NCI-H82 treated with DMSO at 0.1 percent for 48 hours (cell line): ENCODE results near the gene EML4.
A peak's percentile ranks its signal among the peaks of the same experiment; 100 is the strongest.
"Not testable (repeated sequence)": the region's sequence is repeated elsewhere in the genome, so short reads cannot be mapped to it uniquely, and the experiment has no call there.

Experiments
- DNase-seq: peaks from one replicate; lab custom pipeline; 2025; ENCODE audit not compliant: unreplicated experiment; lab: John Stamatoyannopoulos, UW

The EML4 gene

GRCh38 chr2:42169100-42169873 is at the start of gene EML4:
Gene EML4 (plus strand): TSS chr2:42169353. CDS start chr2:42169612, 259 bp downstream.
- peak; percentile 66 for DNase-seq

GRCh38 chr2:42123426-42123825 is 45.7 kb upstream of the EML4 start:
- no peak for DNase-seq

GRCh38 chr2:42124011-42124785 is 45.0 kb upstream of the EML4 start:
- no peak for DNase-seq

- peak; percentile 26 for DNase-seq
Measured at GRCh38 chr2:42125841-42126594, 43.1 kb upstream of the EML4 start.

GRCh38 chr2:42126873-42127272 is 42.3 kb upstream of the EML4 start:
- DNase-seq: not testable (repeated sequence)

GRCh38 chr2:42127425-42128424 is 41.4 kb upstream of the EML4 start:
- no peak for DNase-seq

GRCh38 chr2:42128721-42129486 is 40.2 kb upstream of the EML4 start:
- DNase-seq: no peak

- DNase-seq: no peak
Measured at GRCh38 chr2:42129487-42129852, 39.7 kb upstream of the EML4 start.

- no peak for DNase-seq
Measured at GRCh38 chr2:42129947-42130346, 39.2 kb upstream of the EML4 start.

GRCh38 chr2:42130858-42131257 is 38.3 kb upstream of the EML4 start:
- not testable (repeated sequence) for DNase-seq

- DNase-seq: no peak
Measured at GRCh38 chr2:42132191-42132965, 36.8 kb upstream of the EML4 start.

GRCh38 chr2:42132966-42133641 is 36.0 kb upstream of the EML4 start:
- DNase-seq: peak; percentile 45

- DNase-seq: no peak
Measured at GRCh38 chr2:42133771-42134195, 35.4 kb upstream of the EML4 start.

GRCh38 chr2:42134401-42134932 is 34.7 kb upstream of the EML4 start:
- DNase-seq: not testable (repeated sequence)

GRCh38 chr2:42135381-42136312 is 33.5 kb upstream of the EML4 start:
- DNase-seq: no peak

GRCh38 chr2:42136782-42137124 is 32.4 kb upstream of the EML4 start:
- no peak for DNase-seq
